ENCODE measurements around the gene PRRC2B.
A peak's percentile ranks its signal among the peaks of the same experiment; 100 is the strongest.

The PRRC2B gene

GRCh38 chr9:131522257-131523085, 128.6 kb downstream of the PRRC2B start:
- DNase-seq, result no peak

GRCh38 chr9:131523086-131523388, 129.2 kb downstream of the PRRC2B start:
- DNase-seq, result no peak

- DNase-seq, result no peak
Measured at GRCh38 chr9:131523451-131524435, 129.9 kb downstream of the PRRC2B start.

GRCh38 chr9:131524665-131525315, 130.9 kb downstream of the PRRC2B start:
- DNase-seq, result no peak

GRCh38 chr9:131525643-131526565, 132.0 kb downstream of the PRRC2B start:
- DNase-seq, result no peak

GRCh38 chr9:131528186-131528585, 134.3 kb downstream of the PRRC2B start:
- no peak for DNase-seq

GRCh38 chr9:131528886-131529505, 135.1 kb downstream of the PRRC2B start:
- no peak for DNase-seq

- no peak for DNase-seq
Measured at GRCh38 chr9:131529597-131530545, 136.0 kb downstream of the PRRC2B start.

- peak; percentile 35 for DNase-seq
Measured at GRCh38 chr9:131530546-131530919, 136.6 kb downstream of the PRRC2B start.

- DNase-seq, result peak; percentile 84
Measured at GRCh38 chr9:131530920-131531832, 137.3 kb downstream of the PRRC2B start, which contains the start of gene UCK1. UCK1 (minus strand) TSS chr9:131531263; CDS start chr9:131531174, 89 bp downstream.

GRCh38 chr9:131534721-131535237, 140.9 kb downstream of the PRRC2B start:
- no peak for DNase-seq

- no peak for DNase-seq
Measured at GRCh38 chr9:131537946-131538345, 144.1 kb downstream of the PRRC2B start.

GRCh38 chr9:131539223-131539923, 145.5 kb downstream of the PRRC2B start:
- no peak for DNase-seq

GRCh38 chr9:131543141-131543540, 149.3 kb downstream of the PRRC2B start:
- no peak for DNase-seq

GRCh38 chr9:131545003-131545785, 151.3 kb downstream of the PRRC2B start, which contains the start of gene PRRT1B:
PRRT1B (plus strand) TSS chr9:131545523; CDS start chr9:131545616, 93 bp downstream.
- DNase-seq, result no peak

- no peak for DNase-seq
Measured at GRCh38 chr9:131545786-131546335, 152.0 kb downstream of the PRRC2B start.
